ENCODE measurements around the gene CAPN10.

The CAPN10 gene

DNA sequence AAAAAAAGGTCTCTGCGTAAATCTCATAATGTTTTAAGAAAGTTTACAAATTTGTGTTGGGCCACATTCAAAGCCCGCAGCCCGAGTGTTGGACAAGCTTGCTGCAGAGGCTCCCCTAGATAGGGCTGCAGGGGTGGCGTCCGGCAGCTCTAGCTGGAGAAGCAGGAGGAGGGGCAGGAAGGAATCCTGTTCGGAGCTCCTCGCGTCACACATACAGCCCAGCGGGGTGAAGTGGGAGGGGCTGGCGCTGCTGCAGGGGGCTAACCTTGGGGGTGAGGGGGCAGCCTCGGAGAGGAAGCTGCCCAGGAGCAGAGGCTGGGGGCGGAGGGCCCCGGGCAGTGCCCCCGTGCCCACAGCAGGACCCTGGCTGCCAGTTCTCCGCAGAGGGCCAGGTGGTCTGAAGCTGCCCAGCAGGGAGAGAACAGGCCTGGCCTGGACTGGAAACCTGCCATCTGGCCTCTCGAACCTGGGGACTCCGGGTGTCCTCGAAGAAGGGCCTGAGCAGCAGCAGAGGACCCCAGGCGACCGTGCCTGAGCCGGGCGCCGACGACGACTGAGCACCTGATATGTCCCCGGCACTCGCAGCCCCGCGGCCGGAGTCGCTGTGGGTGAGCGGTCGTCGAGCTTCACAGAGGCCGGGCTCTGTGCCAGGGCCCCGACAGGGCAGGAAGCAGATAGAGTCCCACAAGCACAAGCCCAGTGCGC, 36.1 kb downstream of the CAPN10 start:
- DNase-seq (ENCODE audit: low read depth in 2 of 2): peak in 1 of 2 donors; percentile 30

DNA sequence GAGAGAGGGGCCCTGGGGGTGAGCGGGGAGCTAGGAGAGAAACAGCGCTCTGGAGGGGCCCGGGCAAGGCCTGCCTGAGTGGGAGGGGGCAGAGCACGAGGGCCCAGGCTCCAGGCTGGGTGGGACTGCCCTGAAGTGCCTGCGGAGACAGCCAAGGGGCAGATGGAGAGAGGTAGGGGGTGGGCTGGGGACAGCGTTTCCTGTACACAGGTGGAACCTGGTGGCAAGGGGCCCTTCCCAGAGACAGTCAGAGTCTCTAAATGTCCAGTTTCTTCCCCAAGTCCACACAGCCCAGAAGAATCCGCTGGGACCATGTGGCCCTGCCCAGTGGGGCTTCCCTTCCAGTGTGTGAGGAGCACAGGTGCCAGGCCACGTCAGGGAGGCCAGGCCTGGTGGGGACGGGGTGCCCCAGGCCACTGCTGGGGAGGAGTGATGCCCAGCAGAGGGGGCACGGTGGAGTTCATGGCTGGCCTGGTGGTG, 37.0 kb downstream of the CAPN10 start:
- no peak for DNase-seq (ENCODE audit: low read depth in 2 of 2)

DNA sequence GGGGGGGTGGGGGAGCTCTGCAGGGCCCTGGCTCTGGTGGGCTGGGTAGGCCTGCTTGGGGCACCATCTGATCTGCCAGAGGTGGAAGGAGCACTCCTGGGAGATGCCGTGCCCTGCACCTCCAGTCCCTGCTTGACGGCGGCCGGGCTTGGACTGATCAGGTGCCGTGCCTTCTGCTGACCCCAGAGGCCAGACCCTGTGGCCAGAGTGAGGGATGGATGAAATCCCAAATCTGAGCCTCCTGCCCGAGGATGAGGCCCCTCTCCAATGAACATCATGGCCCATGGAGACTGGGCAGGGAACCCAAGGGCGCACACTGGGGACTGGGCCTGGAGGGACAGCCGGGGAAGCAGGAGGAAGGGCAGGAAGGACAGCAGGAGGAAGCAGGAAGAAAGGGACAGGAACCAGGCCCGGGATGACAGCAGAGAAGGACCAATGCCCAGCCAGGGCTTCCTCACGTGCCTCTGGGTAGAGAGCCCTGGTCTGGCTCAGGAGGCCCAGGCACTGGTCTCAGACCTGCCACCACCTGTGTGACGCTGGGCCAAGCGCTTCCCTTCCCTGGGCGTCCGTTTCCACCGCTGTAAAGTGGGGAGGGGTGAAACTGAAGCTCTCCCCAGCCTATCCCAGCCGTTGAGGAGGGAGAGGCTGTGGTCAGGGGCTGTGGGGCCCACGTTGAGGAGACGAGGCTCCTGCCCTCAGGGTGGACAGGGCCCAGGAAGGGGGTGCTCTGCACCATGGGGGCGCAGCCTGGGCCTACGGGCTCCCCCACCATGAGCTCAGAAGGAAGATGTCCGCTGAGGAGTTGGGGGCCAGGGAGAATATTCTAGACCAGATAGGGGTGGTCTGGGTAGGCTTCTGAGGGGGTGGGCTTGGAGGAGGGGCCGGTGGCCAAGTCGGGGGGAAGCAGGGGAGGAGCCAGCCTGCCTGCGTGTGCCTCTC, 37.7 kb downstream of the CAPN10 start:
- no peak for DNase-seq (ENCODE audit: low read depth in 2 of 2)

DNA sequence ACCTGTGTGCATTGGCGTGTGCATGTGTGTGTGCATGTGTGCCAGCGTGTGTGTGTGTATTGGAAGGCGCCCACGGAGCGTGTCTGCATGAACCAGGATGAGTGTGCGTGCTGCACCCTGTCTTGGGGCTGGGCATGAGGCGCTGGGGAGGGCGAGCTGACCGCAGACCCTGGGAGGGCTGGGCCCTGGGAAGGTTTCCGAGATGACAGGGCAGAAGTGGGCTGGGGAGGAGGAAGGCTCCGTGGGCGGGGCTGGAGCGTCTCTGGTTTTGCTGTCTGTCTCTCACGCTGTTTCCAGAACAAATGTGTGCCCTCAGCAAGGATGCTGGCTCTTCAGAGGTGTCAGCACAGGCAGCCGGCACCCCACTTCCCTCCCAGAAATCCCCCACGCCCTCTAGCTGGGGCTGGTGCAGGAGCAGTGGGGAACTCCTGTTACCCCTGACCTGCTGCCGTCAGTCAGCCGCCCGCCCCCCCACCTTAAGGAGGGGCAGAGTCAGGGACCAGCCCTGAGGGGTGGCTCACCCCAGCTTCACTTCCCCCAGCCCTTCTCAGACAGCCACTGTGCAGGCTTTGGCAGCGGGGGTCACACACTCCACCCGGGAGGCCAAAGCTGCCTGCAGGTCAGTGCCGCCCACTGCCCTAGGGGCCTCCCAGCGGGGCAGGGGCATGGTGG, 38.6 kb downstream of the CAPN10 start, which contains the start of gene GPR35:
GPR35 (plus strand) TSS at position 531 of the 672 bp plus-strand sequence. CDS start 4,473 bp downstream, outside the sequence.
- DNase-seq (ENCODE audit: low read depth in 2 of 2): peak; percentile 44 to 47

DNA sequence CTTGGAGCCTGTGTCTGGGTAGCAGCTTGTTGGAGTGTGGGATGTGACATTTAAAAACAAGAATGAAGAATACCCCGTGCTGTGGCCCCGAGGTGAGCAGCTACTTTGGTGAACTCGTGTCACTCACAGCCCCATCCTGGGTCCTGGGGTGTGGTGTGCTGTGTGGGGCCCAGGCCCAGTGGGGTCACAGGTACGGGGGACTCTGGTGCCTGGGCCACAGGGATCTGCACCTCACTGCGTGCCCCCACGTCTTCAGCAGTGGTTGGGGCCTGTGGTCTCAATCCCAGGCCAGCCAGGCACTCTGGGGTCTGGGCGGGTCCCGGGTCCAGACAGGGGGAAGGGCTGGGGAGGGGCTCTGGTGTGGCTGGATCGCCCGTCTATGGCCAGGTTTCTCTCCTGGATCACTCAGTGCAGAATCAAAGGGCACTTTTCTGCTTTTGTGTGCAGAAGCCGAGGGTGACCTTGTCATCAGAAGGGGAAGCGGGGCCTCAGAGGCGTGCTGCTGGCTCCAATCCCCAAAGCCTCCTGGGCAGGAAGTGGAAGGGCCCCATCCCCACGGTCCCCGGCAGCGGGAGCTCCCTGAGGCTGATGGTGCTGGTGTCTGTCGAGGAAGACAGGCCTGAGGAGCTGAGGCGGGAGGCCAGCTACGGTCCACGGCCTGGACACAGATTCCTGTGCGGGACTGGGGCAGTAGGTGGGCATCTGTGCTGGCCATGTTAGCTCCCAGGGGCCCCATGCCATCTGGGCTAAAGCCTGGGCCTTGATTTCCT, 40.2 kb downstream of the CAPN10 start:
- DNase-seq (ENCODE audit: low read depth in 2 of 2): no peak

DNA sequence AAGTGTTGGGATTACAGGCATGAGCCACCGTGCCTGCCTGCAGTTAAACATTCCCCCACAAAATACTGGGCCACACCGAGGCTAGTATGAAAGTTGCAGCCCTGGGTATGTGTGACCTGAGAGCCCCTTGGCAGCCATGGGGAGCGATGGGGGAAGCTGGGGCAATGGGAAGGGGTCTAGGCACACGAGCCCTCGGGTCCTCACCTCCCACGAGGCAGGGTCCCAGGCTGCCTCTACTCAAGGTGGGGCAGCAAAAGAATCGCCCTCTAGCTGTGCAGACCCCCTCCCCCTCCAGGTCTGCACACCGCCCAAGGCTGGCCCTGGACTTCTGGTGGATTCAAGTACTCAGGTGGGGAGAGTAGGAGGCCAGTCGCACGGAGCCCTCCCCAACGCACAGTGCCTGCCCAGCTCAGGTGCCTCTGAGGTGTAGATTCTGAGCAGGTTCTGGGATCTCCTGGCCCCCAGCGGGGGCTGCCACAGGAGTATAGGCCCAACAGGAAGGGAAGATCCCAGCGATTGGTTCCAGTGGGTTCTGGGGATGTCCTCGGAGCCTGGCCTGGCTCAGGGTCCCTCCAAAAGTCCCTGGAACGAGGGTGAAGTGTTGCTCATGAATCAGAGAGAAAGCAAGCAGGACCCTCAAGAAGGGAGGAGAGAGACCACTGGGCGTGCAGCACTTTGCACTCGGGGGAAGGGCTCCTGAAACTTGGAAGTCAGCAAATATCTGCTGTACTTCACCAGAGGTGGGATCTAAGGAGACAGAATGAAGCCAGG, 41.4 kb downstream of the CAPN10 start:
- no peak for DNase-seq (ENCODE audit: low read depth in 2 of 2)

DNA sequence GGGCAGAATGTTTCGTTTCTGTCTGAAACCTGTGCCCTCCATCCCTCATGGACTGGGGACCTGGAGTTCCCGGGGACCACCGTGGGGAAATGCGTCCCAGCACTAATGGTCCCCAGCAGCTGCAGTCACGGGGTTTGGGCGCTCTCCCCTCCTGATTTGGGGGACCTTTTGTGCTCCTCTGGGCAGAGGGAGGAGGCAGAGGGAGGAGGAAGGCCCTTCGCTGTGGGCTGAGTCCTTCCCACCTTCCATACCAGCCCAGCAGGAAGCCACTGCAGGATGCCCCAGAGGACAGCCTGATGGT, 41.9 kb downstream of the CAPN10 start:
- DNase-seq (ENCODE audit: low read depth in 2 of 2): no peak

DNA sequence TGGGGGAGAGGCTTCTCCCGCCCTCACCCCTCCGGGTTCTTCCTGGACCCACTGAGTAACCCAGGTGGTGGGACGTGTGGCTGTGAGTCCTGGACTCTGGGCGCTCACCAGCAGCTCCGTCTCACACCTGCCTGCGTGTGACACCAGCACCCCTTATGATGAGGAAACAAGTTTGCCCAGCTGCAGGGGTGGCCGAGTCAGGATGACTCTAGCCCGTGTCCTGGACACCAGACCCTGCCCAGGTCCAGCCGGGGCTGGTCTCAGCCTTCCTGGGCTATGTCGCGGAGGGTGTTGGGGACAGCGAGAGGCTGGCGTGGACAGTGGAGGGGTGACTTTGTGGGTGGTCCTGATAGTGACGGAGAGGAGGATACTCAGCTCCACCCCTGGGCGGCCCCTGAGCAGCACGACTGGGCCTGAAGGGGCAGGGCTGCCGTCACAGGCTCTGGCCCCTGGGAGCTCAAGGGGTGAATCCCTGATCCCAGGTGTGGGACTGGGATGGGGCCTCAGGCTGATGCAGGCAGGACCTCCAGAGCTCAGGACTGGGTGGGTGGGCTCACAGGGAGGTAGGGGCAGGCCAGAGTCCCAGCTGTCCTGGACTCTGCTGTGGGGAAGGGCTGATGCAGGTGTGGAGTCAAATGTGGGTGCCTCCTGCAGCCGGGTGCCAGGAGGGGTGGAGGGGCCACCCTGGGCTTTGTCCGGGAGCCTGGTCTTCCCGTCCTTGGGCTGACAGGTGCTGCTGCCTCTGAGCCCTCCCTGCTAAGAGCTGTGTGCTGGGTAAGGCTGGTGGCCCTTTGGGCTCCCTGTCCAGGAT, 42.5 kb downstream of the CAPN10 start:
- no peak for DNase-seq (ENCODE audit: low read depth in 2 of 2)

DNA sequence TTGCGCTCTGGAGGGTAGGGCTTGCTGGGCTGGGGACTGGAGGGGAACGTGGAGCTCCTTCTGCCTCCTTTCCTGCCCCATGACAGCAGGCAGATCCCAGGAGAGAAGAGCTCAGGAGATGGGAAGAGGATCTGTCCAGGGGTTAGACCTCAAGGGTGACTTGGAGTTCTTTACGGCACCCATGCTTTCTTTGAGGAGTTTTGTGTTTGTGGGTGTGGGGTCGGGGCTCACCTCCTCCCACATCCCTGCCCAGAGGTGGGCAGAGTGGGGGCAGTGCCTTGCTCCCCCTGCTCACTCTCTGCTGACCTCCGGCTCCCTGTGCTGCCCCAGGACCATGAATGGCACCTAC, 43.1 kb downstream of the CAPN10 start:
- DNase-seq (ENCODE audit: low read depth in 2 of 2): no peak

DNA sequence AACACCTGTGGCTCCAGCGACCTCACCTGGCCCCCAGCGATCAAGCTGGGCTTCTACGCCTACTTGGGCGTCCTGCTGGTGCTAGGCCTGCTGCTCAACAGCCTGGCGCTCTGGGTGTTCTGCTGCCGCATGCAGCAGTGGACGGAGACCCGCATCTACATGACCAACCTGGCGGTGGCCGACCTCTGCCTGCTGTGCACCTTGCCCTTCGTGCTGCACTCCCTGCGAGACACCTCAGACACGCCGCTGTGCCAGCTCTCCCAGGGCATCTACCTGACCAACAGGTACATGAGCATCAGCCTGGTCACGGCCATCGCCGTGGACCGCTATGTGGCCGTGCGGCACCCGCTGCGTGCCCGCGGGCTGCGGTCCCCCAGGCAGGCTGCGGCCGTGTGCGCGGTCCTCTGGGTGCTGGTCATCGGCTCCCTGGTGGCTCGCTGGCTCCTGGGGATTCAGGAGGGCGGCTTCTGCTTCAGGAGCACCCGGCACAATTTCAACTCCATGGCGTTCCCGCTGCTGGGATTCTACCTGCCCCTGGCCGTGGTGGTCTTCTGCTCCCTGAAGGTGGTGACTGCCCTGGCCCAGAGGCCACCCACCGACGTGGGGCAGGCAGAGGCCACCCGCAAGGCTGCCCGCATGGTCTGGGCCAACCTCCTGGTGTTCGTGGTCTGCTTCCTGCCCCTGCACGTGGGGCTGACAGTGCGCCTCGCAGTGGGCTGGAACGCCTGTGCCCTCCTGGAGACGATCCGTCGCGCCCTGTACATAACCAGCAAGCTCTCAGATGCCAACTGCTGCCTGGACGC, 43.6 kb downstream of the CAPN10 start:
- no peak for DNase-seq (ENCODE audit: low read depth in 2 of 2)

DNA sequence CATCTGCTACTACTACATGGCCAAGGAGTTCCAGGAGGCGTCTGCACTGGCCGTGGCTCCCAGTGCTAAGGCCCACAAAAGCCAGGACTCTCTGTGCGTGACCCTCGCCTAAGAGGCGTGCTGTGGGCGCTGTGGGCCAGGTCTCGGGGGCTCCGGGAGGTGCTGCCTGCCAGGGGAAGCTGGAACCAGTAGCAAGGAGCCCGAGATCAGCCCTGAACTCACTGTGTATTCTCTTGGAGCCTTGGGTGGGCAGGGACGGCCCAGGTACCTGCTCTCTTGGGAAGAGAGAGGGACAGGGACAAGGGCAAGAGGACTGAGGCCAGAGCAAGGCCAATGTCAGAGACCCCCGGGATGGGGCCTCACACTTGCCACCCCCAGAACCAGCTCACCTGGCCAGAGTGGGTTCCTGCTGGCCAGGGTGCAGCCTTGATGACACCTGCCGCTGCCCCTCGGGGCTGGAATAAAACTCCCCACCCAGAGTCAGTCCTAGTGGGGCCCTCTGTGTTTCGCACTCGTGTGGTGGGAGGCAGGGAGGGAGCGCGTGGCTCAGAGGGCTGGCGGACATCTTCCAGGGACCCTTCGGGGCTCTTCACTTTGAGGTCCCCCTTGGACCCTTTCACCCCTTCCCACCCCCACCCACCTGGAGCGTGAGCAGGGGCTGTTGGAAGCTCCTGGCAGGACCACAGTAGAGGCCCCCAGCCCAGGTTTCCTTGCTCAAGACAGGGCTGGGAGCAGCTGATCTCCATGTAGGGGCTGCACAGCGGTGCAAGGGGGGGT, 44.4 kb downstream of the CAPN10 start:
- DNase-seq (ENCODE audit: low read depth in 2 of 2): no peak

DNA sequence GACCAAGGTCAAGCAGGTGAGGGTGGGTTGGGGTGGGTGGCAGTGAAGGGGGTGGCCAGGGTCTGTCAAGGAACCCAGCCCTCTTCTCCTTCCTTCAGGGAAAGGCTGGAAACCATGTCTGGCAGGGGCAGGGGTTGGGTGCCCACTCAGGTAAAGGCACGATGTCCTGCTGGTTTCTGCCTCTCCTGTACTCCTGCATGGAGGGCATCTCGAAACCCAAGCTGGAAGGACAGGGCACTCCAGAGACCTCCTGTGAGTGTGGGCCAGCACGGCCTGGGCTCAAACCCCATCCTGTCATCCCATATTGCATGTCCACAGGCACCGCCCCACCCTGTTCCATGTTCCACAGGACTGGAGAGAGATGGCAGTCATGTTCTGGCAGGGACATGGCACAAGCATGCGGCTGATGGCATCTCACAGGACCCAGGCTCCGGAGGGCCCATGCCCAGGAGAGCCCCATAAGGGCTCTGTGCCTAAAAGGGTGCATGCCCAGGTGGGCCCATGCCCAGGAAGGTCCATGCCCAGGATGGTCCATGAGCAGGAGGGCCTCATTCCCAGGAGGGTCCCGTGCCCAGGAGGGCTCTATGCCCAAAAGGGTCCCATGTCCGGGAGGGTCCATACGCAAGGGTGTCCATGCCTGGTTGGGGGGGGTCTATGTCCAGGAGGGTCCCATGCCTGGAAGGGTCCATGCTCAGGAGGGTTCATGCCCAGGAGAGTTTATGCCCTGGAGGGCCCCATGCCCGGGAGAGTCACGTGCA, 45.2 kb downstream of the CAPN10 start:
- no peak for DNase-seq (ENCODE audit: low read depth in 2 of 2)

DNA sequence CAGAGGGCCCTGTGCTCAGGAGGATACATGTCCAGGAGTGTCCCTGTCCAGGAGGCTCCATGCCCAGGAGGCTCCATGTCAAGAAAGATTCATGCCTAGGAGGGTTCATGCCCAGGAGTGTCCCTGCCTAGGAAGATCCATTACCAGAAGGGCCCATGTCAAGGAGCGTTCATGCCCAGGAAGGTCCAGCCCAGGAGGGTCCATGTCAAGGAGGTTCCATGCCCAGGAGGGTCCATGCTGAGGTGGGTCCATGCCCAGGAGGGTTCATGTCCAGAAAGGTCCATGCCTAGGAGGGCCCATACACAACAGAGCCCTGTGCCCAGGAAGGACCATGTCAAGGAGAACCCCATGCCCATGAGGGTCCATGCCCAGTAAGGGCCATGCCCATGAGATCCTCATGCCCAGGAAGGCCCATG, 45.8 kb downstream of the CAPN10 start:
- DNase-seq (ENCODE audit: low read depth in 2 of 2): no peak

DNA sequence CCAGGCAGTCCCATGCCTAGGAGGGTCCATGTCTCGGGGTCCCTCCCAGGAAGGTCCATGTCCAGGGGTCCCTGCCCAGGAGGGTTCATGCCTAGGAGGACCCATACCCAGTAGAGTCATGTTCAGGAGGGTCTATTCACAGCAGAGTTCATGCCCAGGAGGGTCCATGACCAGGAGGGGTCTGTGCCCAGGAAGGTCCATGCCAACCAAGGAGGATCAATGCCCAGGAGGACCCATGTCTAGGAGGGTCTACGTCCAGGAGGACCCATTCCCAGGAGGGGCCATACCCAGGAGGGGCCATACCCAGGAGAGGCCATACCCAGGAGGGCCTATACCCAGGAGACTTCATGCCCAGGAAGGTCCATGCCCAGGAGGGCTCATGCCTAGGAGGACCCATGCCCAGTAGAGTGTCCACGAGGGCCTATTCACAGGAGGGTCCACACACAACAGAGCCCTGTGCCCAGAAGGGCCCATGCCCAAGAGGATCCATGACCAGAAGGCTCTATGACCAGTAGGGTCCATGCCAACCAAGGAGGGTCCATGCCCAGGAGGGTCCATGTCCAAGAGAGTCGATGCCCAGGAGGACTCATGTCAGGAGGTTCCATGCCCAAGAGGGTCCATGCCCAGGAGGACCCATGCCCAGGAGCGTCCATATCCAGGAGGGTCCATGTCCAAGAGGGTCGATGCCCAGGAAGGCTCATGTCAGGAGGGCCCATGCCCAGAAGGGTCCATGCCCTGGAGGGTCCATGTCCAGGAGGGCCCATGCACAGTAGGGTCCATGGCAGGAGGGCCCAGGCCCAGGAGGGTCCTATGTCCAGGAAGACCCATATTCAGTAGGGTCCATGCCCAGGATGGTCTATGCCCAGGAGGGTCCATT, 48.8 kb downstream of the CAPN10 start:
- no peak for DNase-seq (ENCODE audit: low read depth in 2 of 2)

DNA sequence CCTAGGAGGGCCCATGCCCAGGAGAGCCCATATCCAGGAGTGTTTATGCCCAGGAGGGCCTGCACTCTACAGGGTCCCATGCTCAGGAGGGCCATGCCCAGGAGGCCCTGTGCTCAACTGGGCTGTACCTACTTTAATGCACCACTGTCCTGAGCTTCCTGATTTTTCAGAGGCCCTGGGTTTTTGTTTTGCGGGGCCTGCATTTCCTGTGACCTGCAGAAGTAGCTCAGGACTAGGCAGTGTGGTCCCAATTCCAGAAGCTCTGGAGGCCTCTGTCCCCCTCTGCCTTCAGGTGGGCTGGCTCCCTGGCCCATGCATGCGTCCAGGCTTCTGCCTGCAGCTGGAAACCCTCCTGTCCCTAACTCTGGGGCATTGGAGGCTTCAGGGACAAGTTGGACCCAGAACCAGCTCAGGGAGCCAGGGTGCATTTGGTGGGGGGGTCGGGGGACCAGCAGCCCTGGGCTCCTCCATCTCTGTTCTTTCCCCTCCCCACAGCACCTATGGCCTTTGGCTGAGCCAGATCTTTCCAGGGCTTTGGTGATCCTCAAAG, 49.5 kb downstream of the CAPN10 start:
- no peak for DNase-seq (ENCODE audit: low read depth in 2 of 2)

DNA sequence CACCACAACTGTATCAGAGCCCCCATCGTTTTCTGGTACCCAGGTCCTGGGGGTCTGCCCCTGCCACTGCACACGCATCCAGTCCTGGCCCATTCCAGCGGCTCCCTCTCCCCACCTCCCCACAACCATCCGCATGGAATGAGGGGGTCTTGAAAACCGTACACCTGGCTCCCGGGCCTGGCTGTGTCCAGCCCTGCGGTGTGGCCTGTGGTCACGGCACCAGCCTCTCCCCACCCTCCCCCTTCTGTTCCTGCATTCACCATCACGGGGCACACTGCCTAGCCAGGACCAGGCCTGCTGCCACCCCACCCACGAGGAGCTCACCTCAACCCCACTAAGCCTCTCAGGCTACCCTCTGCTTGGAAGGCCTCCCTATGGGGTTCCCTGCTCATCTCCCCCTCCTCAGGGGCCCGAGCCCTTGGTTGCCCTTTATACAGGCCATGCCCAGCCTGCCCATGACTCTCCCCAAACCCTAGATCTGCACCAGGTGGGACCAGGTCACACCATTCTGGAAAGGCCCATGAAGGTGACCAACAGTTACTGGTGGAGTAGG, 50.1 kb downstream of the CAPN10 start:
- no peak for DNase-seq (ENCODE audit: low read depth in 2 of 2)
